Spinal cord (tissue), 10 donors: ENCODE measurements around the gene HAS3. TPM values are rescaled to one million over a fixed set of nuclear protein-coding genes. Genes with fewer than 3 reads are reported as not detected.
"Not testable (repeated sequence)": the region's sequence is repeated elsewhere in the genome, so short reads cannot be mapped to it uniquely, and the experiment has no call there.

Source experiments
- DNase-seq, 6 donors: peaks; one replicate each; pipeline versions ENCODE4 v3.0.0 to v3.0.0-alpha.2; 2013 to 2015; ENCODE audit warnings: low spot score in 6 of 6, low read depth in 4 of 6
- H3K27ac ChIP-seq: one replicate; pipeline ENCODE4 v1.5.1; 2013; ENCODE audit warnings: low read depth, low read length, control low read depth
- H3K27me3 ChIP-seq: one replicate; pipeline ENCODE4 v1.6.1; 2013; ENCODE audit warnings: low read length; ENCODE audit not compliant: control insufficient read depth, insufficient read depth
- H3K36me3 ChIP-seq: one replicate; pipeline ENCODE4 v1.6.1; 2013; ENCODE audit warnings: low read length; ENCODE audit not compliant: control insufficient read depth, insufficient read depth
- H3K4me1 ChIP-seq: one replicate; pipeline ENCODE4 v1.6.1; 2013; ENCODE audit warnings: low read length; ENCODE audit not compliant: control insufficient read depth, insufficient read depth
- H3K4me3 ChIP-seq: one replicate; pipeline ENCODE4 v1.5.1; 2013; ENCODE audit warnings: low read depth, low read length, control low read depth
- H3K9me3 ChIP-seq: one replicate; pipeline ENCODE4 v1.6.1; 2013; ENCODE audit warnings: low read length; ENCODE audit not compliant: control insufficient read depth, insufficient read depth
- WGBS: methylation state at CpG from one replicate; pipeline ENCODE4 v1.1.5; 2013; ENCODE audit warnings: missing lambda C conversion rate; ENCODE audit not compliant: insufficient coverage; 5-methylcytosine and 5-hydroxymethylcytosine counted together
- polyA plus RNA-seq, 2 donors: library from polyadenylated mRNA; unstranded; fragments of 120-200 nt; gene quantifications; one replicate each; pipeline ENCODE4 v1.2.1, GENCODE V29; 2013; ENCODE audit not compliant: insufficient read length in 2 of 2
- total RNA-seq, 2 donors: library from RNA; depleted of rRNA in 1 of 2; stranded (reverse); fragments of 120-200 nt in 1 of 2; fragments of >200 nt in 1 of 2; gene quantifications; one replicate each; pipeline versions ENCODE4 v1.2.3 to v1.2.4, GENCODE V29; 2013 to 2014
- donor health status: healthy.

Gene HAS3
- total and polyA plus RNA-seq, 4 donors: 1.4 to 6.6 (median 3.7) TPM

GRCh38 chr16:69132424-69133252 is 27.2 kb downstream of the HAS3 start, which contains the start of the genes CHTF8 and UTP4:
CHTF8 (minus strand) TSS chr16:69132588; CDS start chr16:69121458, 11,130 bp downstream.
UTP4 (plus strand) TSS chr16:69132649; CDS start chr16:69133460, 811 bp downstream.
- Histone ChIP-seq H3K9me3 (no peaks in the 10 kb centered on the region), H3K4me3 (peak within 1 kb of the TSS; percentile 86), H3K27me3 (no peaks in the 10 kb centered on the region), H3K27ac (peak within 1 kb of the TSS; percentile 89), H3K36me3 (peaks cover 21% of the 10 kb centered on the region), H3K4me1 (no peaks in the 10 kb centered on the region)
- peak in 5 of 6 donors; percentile 59 to 95 (median 76) for DNase-seq
- 0% methylated on average over 76 of the region's 78 CpGs for WGBS

GRCh38 chr16:69133373-69133954 is 28.0 kb downstream of the HAS3 start:
- peak in 2 of 6 donors; percentile 29 to 62 for DNase-seq
- H3K27ac ChIP-seq: no peak overlapping the region

GRCh38 chr16:69138608-69139007 is 33.2 kb downstream of the HAS3 start:
- Histone ChIP-seq H3K36me3 (peaks cover 48% of the 10 kb centered on the region), H3K27me3 (no peaks in the 10 kb centered on the region), H3K9me3 (no peaks in the 10 kb centered on the region), H3K4me1 (no peaks in the 10 kb centered on the region), H3K27ac (no peak overlapping the region), H3K4me3 (no peak overlapping the region)
- WGBS: no CpG with 5 or more reads among the region's 2 CpGs
- no peak for DNase-seq

More at GRCh38 chr16:69133373-69133954, 28.0 kb downstream of the HAS3 start:
- 0% methylated on average over 2 of the region's 5 CpGs for WGBS
- Histone ChIP-seq H3K4me1 (no peaks in the 10 kb centered on the region), H3K36me3 (peaks cover 26% of the 10 kb centered on the region), H3K4me3 (peak overlapping the region; percentile 66), H3K9me3 (no peaks in the 10 kb centered on the region), H3K27me3 (no peaks in the 10 kb centered on the region)

- H3K27me3 ChIP-seq, H3K4me1 ChIP-seq, H3K4me3 ChIP-seq, H3K9me3 ChIP-seq, H3K27ac ChIP-seq, DNase-seq: not testable (repeated sequence)
- H3K36me3 ChIP-seq: peaks cover 51% of the 10 kb centered on the region
- 100% methylated on average over 1 of the region's 7 CpGs for WGBS
Observed at GRCh38 chr16:69139464-69139863, 34.0 kb downstream of the HAS3 start.

- no peaks in the 10 kb centered on the region for H3K9me3 ChIP-seq
- 73% methylated on average over 1 of the region's 5 CpGs for WGBS
- H3K27me3 ChIP-seq: no peaks in the 10 kb centered on the region
- no peak overlapping the region for H3K27ac ChIP-seq
- H3K4me3 ChIP-seq: no peak overlapping the region
- peaks cover 53% of the 10 kb centered on the region for H3K36me3 ChIP-seq
- no peaks in the 10 kb centered on the region for H3K4me1 ChIP-seq
- no peak for DNase-seq
Observed at GRCh38 chr16:69141014-69141413, 35.6 kb downstream of the HAS3 start.

GRCh38 chr16:69141936-69142335 is 36.5 kb downstream of the HAS3 start:
- no CpG with 5 or more reads among the region's 4 CpGs for WGBS
- no peak for DNase-seq
- no peaks in the 10 kb centered on the region for H3K4me1 ChIP-seq
- peaks cover 60% of the 10 kb centered on the region for H3K36me3 ChIP-seq
- no peak overlapping the region for H3K4me3 ChIP-seq
- H3K9me3 ChIP-seq: no peaks in the 10 kb centered on the region
- H3K27ac ChIP-seq: no peak overlapping the region
- H3K27me3 ChIP-seq: no peaks in the 10 kb centered on the region

GRCh38 chr16:69143116-69143515 is 37.7 kb downstream of the HAS3 start:
- WGBS: 86% methylated on average over 10 of the region's 11 CpGs
- Histone ChIP-seq H3K36me3 (peaks cover 52% of the 10 kb centered on the region), H3K4me1 (no peaks in the 10 kb centered on the region)

GRCh38 chr16:69145658-69146057 is 40.2 kb downstream of the HAS3 start:
- peaks cover 50% of the 10 kb centered on the region for H3K36me3 ChIP-seq

More at GRCh38 chr16:69143116-69143515, 37.7 kb downstream of the HAS3 start:
- H3K27ac ChIP-seq: no peak overlapping the region
- H3K4me3 ChIP-seq: no peak overlapping the region
- H3K27me3 ChIP-seq: no peaks in the 10 kb centered on the region
- no peak for DNase-seq
- no peaks in the 10 kb centered on the region for H3K9me3 ChIP-seq

GRCh38 chr16:69149621-69150020 is 44.2 kb downstream of the HAS3 start:
- H3K36me3 ChIP-seq: peaks cover 55% of the 10 kb centered on the region
- DNase-seq, H3K9me3 ChIP-seq, H3K27me3 ChIP-seq, H3K4me3 ChIP-seq, H3K27ac ChIP-seq, H3K4me1 ChIP-seq: not testable (repeated sequence)
- WGBS: 88% methylated on average over 7 of the region's 9 CpGs

More at GRCh38 chr16:69145658-69146057, 40.2 kb downstream of the HAS3 start:
- Histone ChIP-seq H3K27me3 (no peaks in the 10 kb centered on the region), H3K27ac (no peak overlapping the region), H3K4me1 (no peaks in the 10 kb centered on the region), H3K4me3 (no peak overlapping the region), H3K9me3 (no peaks in the 10 kb centered on the region)
- WGBS: 90% methylated on average over 3 of the region's 4 CpGs
- no peak for DNase-seq
